Bronchial epithelial cell (primary cell): ENCODE measurements around the gene TMEM164. TPM values are rescaled to one million over a fixed set of nuclear protein-coding genes. Genes with fewer than 3 reads are reported as not detected.

Source experiments
- DNase-seq: peaks from one replicate; pipeline ENCODE4 v3.0.0-alpha.2; 2010; ENCODE audit warnings: low read depth
- FAIRE-seq: peaks from 2 replicates; lab custom pipeline; 2011; peaks lifted over from hg19 to GRCh38; lab: Jason Lieb, UNC
- H3K27me3 ChIP-seq: 2 replicates; pipeline ENCODE4 v1.5.1; 2011; ENCODE audit warnings: low read length; ENCODE audit not compliant: control insufficient read depth, insufficient read depth
- H3K36me3 ChIP-seq: 2 replicates; pipeline ENCODE4 v1.5.1; 2011; ENCODE audit warnings: low read length; ENCODE audit not compliant: control insufficient read depth, insufficient read depth
- H3K4me3 ChIP-seq: 2 replicates; pipeline ENCODE4 v1.5.1; 2011; ENCODE audit warnings: mild to moderate bottlenecking, low read depth, low read length, control low read depth
- CTCF ChIP-seq: IDR thresholded peaks from 2 replicates; pipeline ENCODE4 v1.5.1; 2011; ENCODE audit warnings: mild to moderate bottlenecking, moderate library complexity, low read length, control low read depth, inconsistent platforms; ENCODE audit not compliant: insufficient read depth, severe bottlenecking
- total RNA-seq: library from RNA; depleted of rRNA; stranded (reverse); fragments of >200 nt; gene quantifications from 2 replicates; pipeline ENCODE4 v1.2.1, GENCODE V29; 2014

Gene TMEM164
- total RNA-seq, 1 donor from 2014 or later = 20.3 TPM

- no peak for DNase-seq
- no peak for FAIRE-seq
- no peak for TF ChIP-seq CTCF
- Histone ChIP-seq H3K4me3 (no peak overlapping the region), H3K36me3 (no peaks in the 10 kb centered on the region), H3K27me3 (no peaks in the 10 kb centered on the region)
Observed at GRCh38 chrX:109990582-109991276, 12.2 kb upstream of the TMEM164 start.

GRCh38 chrX:109992203-109992602 is 10.7 kb upstream of the TMEM164 start:
- no peak for TF ChIP-seq CTCF
- no peak for DNase-seq
- no peak for FAIRE-seq
- no peaks in the 10 kb centered on the region for H3K27me3 ChIP-seq
- no peaks in the 10 kb centered on the region for H3K36me3 ChIP-seq
- H3K4me3 ChIP-seq = no peak overlapping the region

GRCh38 chrX:109995155-109995554 is 7.8 kb upstream of the TMEM164 start:
- FAIRE-seq (no peak), DNase-seq (no peak)
- H3K36me3 ChIP-seq = no peaks in the 10 kb centered on the region
- no peak overlapping the region for H3K4me3 ChIP-seq
- no peak for TF ChIP-seq CTCF
- no peaks in the 10 kb centered on the region for H3K27me3 ChIP-seq

- peak; percentile 5 for DNase-seq
- Histone ChIP-seq H3K27me3 (no peaks in the 10 kb centered on the region), H3K36me3 (no peaks in the 10 kb centered on the region), H3K4me3 (no peak overlapping the region)
- no peak for TF ChIP-seq CTCF
- no peak for FAIRE-seq
Observed at GRCh38 chrX:109997786-109998452, 5.0 kb upstream of the TMEM164 start.

GRCh38 chrX:110000000-110000399 is 2.9 kb upstream of the TMEM164 start:
- Histone ChIP-seq H3K27me3 (no peaks in the 10 kb centered on the region), H3K4me3 (no peak overlapping the region), H3K36me3 (no peaks in the 10 kb centered on the region)
- DNase-seq = no peak
- no peak for FAIRE-seq
- no peak for TF ChIP-seq CTCF
